Hematopoietic multipotent progenitor cell treated with erythropoietin and hydrocortisone succinate and interleukin-3 and kit ligand, for 6 days (in vitro differentiated cells): ENCODE measurements around the gene TRPT1.
A peak's percentile ranks its signal among the peaks of the same experiment; 100 is the strongest.

ENCODE experiments used
- DNase-seq: peaks from one replicate; pipeline ENCODE4 v3.0.0-alpha.2; 2015

The TRPT1 gene

DNA sequence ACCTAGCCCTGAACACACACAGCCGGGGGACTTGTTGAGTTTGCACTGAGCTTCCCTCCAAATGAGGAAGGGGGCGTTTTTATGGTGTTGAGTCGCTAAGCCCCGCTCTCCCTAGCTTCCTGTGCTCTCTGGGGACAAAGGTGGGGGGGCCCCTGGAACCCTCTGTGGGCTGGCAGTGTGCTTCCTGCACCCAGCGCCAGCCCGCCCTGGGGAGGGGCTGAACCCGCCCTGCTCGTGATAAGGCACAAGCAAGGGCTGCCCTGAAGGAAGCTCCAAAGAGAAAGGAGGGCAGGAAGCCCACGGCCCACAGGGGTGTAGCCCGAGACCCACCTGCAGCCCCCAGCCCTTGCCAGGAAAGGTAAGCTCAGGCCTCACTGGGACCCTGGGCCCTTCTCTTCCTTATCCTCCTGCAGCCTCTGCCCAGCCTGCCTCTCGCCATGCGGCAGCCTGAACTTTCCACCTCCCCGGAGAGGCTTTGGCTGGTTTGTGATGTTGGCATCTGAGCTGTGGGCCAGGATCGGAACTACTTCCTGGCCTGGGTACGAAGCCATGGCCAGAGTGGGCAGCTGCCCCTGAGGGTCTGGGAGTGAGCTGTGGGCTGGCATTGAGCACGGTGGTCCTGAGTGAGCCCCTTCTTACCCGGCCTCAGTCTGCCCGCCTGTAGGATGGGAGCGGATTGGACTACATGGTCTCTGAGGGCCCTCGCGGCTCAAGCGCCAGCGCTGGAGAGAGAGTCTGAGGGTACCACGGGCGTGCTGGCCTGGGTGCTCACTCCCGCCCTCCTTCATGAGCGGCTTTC lies 19.3 kb downstream of the TRPT1 start, which contains the start of gene FERMT3:
FERMT3 (plus strand) TSS at position 265 of the 799 bp plus-strand sequence. CDS start 644 bp downstream, outside the sequence.
- DNase-seq, result peak; percentile 94

- DNase-seq, result peak; percentile 99
Observed at GRCh38 chr11:64204464-64204989, 21.5 kb downstream of the TRPT1 start.

GRCh38 chr11:64204080-64204440 lies 21.9 kb downstream of the TRPT1 start:
- no peak for DNase-seq

DNA sequence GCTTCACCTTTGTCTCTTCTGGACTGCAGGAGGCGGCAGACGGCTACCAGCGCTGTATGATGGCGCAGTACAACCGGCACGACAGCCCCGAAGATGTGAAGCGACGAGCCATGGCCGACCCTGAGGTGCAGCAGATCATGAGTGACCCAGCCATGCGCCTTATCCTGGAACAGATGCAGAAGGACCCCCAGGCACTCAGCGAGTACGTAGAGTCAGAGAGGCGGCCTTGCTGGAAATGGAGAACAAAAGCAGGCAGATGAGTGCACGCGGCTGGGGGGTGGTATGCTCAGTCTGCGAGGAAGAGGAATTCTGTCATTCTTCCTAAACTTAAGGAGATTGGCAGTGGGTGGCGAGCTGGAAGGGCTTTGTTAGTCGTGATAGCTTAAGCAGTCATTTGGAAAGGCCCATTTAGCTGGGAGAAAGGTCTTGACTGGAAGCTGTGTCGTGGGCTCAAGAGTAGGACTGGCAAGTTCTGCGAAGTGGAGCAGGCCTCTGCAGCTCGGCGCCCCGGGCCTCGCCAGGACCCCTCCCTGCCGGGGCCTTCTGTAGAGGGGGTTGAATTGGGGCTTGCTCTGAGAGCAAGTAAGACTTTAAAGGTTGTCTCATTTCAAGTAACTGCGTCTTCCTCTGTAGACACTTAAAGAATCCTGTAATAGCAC lies 22.4 kb downstream of the TRPT1 start:
- DNase-seq, result no peak

DNA sequence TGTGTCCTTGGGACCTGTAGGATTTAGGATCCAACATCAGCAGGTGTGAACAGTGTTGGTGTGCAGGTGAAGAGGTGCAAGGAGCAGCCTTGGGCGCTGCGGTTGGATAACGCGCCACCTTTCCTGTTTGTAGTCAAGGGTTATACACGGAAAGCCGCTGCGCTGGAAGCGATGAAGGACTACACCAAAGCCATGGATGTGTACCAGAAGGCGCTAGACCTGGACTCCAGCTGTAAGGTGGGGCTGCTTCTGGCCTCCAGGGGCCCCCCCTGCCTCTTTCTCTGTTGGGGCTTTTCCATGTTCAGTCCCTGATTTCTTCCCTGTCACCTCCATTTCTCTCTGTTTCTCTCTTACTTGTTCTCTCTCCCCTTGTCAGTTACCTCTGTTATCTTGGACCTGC lies 23.0 kb downstream of the TRPT1 start:
- no peak for DNase-seq

DNA sequence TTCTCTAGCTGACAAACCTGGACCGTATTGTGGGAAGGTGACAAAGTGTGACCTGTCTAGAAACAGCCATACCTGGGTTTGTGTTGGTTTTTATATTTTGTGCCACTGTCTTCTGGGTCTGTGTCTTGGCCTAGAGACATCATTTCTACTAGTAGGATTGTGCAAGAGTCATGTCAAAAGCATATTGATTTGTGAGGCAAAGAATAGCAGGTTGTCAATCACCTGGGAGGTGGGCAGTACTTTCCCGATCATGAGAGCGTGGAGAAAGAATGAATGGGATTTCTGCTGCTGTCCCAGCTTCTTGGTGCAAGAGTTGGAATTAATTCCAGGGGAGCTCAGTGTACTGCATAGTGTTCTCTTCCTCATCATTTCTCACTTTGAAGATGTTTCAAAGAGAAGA lies 24.4 kb downstream of the TRPT1 start:
- DNase-seq, result no peak

GRCh38 chr11:64198511-64198910 lies 27.5 kb downstream of the TRPT1 start:
- DNase-seq, result no peak

- DNase-seq, result no peak
Observed at GRCh38 chr11:64196626-64197025, 29.4 kb downstream of the TRPT1 start.

- DNase-seq, result no peak
Observed at GRCh38 chr11:64192434-64192833, 33.6 kb downstream of the TRPT1 start.

DNA sequence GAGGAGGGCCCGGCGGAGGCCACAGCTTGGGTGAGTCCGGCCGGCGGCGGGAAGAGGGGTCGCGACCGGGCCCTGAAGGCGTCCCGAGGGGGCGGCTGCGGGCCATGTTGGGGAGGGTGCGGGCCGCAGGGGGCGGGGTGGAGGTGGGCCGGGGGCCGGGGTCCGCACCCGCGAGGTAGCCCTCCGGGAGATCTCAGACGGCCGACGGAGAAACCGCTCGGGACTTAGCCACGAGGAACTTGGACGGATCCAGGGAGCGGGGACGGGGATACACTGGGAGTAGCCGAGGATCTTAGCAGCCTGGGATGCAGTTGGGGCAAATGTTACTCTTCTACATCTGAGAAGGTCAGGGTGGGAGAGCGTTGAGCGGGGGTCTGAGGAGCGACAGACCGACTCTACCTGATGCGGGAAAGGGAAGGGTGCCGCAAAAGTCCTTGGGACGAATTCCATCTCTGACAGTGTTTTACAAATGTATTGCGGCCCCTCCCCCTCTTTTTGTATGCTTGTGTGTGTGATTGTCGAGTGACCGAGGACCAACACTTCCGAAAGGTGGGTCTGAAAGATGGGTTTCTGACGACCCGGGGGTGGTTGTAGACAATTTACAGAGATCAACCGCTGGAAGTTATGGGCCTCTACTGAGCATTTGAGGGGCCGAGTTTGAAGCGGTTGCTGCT lies 39.4 kb downstream of the TRPT1 start:
- peak; percentile 43 for DNase-seq

GRCh38 chr11:64185693-64186491 lies 40.1 kb downstream of the TRPT1 start, which contains the start of gene STIP1:
Gene STIP1, plus strand, starts transcription at chr11:64186171. Its CDS starts 91 bp downstream, at chr11:64186262.
- peak; percentile 100 for DNase-seq

GRCh38 chr11:64185175-64185692 lies 40.8 kb downstream of the TRPT1 start:
- no peak for DNase-seq

- no peak for DNase-seq
Observed at GRCh38 chr11:64183890-64184289, 42.1 kb downstream of the TRPT1 start.

- peak; percentile 90 for DNase-seq
Observed at GRCh38 chr11:64181506-64182411, 44.2 kb downstream of the TRPT1 start.

DNA sequence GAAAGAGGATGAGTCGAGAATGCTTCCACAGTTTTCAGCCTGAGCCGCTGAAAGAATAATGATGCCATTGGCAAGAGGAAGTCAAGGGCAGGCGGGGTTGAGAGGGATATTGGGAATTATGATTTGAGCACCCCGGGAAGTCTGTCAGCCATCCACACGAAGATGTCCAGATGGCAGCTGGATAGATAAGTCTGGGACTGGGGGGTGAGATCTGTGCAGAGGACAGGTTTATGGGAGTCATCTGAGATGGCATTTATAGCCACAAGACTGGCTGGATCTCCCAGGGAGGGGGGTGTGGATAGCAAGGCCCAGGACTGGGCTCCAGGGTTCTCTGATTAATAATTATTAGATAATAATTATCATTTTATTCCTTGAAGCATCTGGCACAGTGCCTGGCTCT lies 45.1 kb downstream of the TRPT1 start:
- DNase-seq, result no peak

GRCh38 chr11:64178951-64179639 lies 46.9 kb downstream of the TRPT1 start:
- DNase-seq, result no peak

DNA sequence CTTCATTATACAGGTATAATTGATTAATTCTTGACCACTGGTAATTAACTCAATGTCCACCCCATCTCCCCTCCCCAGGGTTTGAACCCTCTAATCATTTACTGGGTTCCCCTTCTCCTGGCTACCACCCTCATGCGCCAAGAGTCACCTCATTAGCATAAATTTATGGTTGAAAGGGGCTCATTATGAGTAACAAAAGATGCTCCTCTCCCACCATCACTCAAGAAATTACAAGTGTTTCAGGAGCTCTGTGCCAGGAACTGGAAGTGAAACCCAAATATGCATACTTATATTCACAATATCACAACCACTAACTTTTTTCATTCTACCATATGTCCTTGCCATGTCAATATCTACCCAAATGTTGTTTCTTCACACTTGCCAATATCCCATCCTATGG lies 47.8 kb downstream of the TRPT1 start:
- no peak for DNase-seq

DNA sequence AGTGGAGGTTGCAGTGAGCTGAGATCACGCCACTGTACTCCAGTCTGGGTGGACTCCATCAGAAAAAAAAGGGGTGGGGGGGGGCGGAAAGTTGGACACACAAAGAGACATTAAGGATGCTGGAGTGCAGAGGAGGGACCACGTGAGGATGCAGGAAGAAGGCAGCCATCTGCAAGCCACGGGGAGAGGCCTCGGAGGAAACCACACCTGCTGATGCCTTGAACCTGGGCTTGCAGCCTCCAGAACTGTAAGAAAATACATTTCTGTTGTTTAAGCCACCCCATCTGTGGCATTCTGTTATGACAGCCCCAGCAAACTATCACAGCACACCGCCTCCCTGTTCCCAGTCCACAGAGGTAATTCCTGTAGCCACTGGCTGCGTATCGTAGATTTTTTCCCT lies 49.2 kb downstream of the TRPT1 start:
- no peak for DNase-seq
